HL-60 (cell line): ENCODE measurements around the gene AKAP7.

Experiments
- CTCF ChIP-seq: IDR thresholded peaks from one replicate; pipeline ENCODE4 v1.5.1; 2011; ENCODE audit warnings: low read length, control low read depth, inconsistent platforms; ENCODE audit not compliant: insufficient read depth
- GABPA ChIP-seq: IDR thresholded peaks from 2 replicates; pipeline ENCODE4 v1.6.1; 2012; ENCODE audit warnings: low read depth
- POLR2AphosphoS5 ChIP-seq: IDR thresholded peaks from 2 replicates; pipeline ENCODE4 v1.6.1; 2012; ENCODE audit warnings: low read depth
- SPI1 ChIP-seq: IDR thresholded peaks from 2 replicates; pipeline ENCODE4 v1.6.1; 2012; ENCODE audit warnings: low read depth, mild to moderate bottlenecking, borderline replicate concordance

GRCh38 chr6:131216246-131216645, 81.0 kb downstream of the AKAP7 start:
- TF ChIP-seq CTCF, result no peak
- no peak for TF ChIP-seq SPI1
- TF ChIP-seq GABPA, result no peak
- TF ChIP-seq POLR2AphosphoS5, result no peak
